Measurements from ENCODE around the gene TRABD2B. TPM values are rescaled to one million over a fixed set of nuclear protein-coding genes. Genes with fewer than 3 reads are reported as not detected.

The TRABD2B gene
- total and polyA plus RNA-seq, 2 of the 13 experiments (the other 11 are each of a cell fraction or from before 2014, with no cell fraction given): 0.04 TPM; not detected in 1

DNA sequence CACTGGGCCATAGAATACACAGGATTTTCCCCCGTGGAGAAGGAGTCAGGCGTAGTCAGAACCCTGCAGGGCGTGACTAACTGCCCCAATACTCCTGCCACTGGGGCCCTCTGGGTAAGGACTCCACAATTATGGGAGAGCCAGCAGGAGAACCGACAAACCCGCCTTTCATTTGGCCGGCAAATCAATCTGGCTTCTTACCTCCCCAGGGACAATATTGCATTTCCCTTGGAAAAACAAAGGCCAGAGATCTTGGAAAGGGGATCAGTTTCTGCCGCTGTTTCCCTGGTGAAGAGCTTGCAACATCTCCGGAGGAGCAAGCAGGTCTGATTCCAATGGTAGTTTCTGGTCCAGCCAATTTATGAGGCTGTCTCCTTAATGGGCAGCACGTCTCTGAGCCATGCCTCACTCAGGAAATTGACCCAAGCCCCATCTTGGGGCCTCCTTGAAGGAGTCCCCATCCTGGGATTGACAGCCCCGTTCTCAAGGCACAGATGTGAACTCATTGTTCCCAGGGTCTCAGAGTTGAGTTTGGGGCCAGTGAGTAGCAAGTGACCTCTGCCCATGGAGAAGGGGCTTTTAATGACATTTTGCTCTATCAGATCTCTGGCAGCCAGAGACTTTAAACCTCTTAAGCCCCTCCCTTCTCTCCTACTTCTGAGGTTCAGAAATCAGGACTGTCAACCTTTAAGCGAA is 4.3 kb downstream of the TRABD2B start:
- peaks cover 8 to 65% of the 10 kb centered on the region in 2 experiments; a peak in 4 of 5 replicates for H3K27me3 ChIP-seq (ENCODE audit: control insufficient read depth in 1 of 2, insufficient read depth in 2 of 2, low read length in 2 of 2)
- no peaks in the 10 kb centered on the region for H4K20me1 ChIP-seq (ENCODE audit: insufficient read depth, low read length)
- no peak overlapping the region for H3K27ac ChIP-seq (ENCODE audit: extremely low read length, insufficient read depth, low read length)
- in situ Hi-C loops (cut with HindIII; ENCODE audit: extremely low pct_ligation_motif_present, low pct_unique_long_range_greater_than_20kb) (no loop called here), intact Hi-C loops (cut with micrococcal nuclease; ENCODE audit: unreplicated experiment) (no loop called here)
- ChIA-PET CTCF (ENCODE audit: low intra/inter-chr PET ratio, low total read pairs) (no interaction called here), POLR2A (no interaction called here)
- no TSS peak for BruUV-seq (replicated peaks)
- no peak for ATAC-seq
- WGBS (ENCODE audit: low lambda C conversion rate): 16% methylated on average over 8 of the region's 11 CpGs
- no peaks in the 10 kb centered on the region for H3K79me2 ChIP-seq (ENCODE audit: insufficient read depth, low read length)
- DNase-seq (ENCODE audit: low spot score): no peak
- H3K4me1 ChIP-seq (ENCODE audit: insufficient read depth, low read length): peaks cover 12% of the 10 kb centered on the region; the same call in 1 of the 2 replicates
- TF ChIP-seq ZNF337 (CRISPR knock-in tag; IDR thresholded peaks at IDR 0.05; ENCODE audit: borderline replicate concordance, low read depth) (no peak), RFXANK (CRISPR knock-in tag; IDR thresholded peaks at IDR 0.05) (no peak), KLF11 (CRISPR knock-in tag; IDR thresholded peaks at IDR 0.05) (no peak), CBX1 (IDR thresholded peaks at IDR 0.05; ENCODE audit: low read depth) (no peak), ZNF607 (CRISPR knock-in tag; IDR thresholded peaks at IDR 0.05; ENCODE audit: borderline replicate concordance) (no peak), WIZ (CRISPR knock-in tag; IDR thresholded peaks at IDR 0.05) (no peak), ZNF362 (CRISPR knock-in tag; IDR thresholded peaks at IDR 0.05; ENCODE audit: borderline replicate concordance) (no peak), SETDB1 (CRISPR knock-in tag; IDR thresholded peaks at IDR 0.05; ENCODE audit: borderline replicate concordance) (no peak), REL (CRISPR knock-in tag; conservative IDR thresholded peaks at IDR 0.05) (no peak), KLF16 (CRISPR knock-in tag; IDR thresholded peaks at IDR 0.05) (no peak)
- TF ChIP-seq, protein P1, sequence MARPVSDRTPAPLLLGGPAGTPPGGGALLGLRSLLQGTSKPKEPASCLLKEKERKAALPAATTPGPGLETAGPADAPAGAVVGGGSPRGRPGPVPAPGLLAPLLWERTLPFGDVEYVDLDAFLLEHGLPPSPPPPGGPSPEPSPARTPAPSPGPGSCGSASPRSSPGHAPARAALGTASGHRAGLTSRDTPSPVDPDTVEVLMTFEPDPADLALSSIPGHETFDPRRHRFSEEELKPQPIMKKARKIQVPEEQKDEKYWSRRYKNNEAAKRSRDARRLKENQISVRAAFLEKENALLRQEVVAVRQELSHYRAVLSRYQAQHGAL (CRISPR knock-in tag; IDR thresholded peaks at IDR 0.05; ENCODE audit: not compliant biosample characterization): no peak
- H3K36me3 ChIP-seq (replicated peaks in 1 of 2; ENCODE audit: control insufficient read depth in 1 of 2, insufficient read depth in 2 of 2, low read length in 2 of 2): no peaks in the 10 kb centered on the region
- FAIRE-seq: no peak
- no peak overlapping the region for H2AFZ ChIP-seq (ENCODE audit: low read length)
- H3K4me3 ChIP-seq (replicated peaks in 1 of 3; ENCODE audit: insufficient read depth in 1 of 3, low read depth in 2 of 3, low read length in 3 of 3): no peak overlapping the region
- H3K9me3 ChIP-seq (ENCODE audit: low read length): no peaks in the 10 kb centered on the region
- no peak overlapping the region for H3K4me2 ChIP-seq (ENCODE audit: low read depth, low read length)
- no peak overlapping the region for H3K9ac ChIP-seq (ENCODE audit: insufficient read depth, low read depth, low read length)
